HG03175 (cell line): Measurements from ENCODE around the gene TMEM41B.
A peak's percentile ranks its signal among the peaks of the same experiment; 100 is the strongest.
"Not testable (repeated sequence)": the region's sequence is repeated elsewhere in the genome, so short reads cannot be mapped to it uniquely, and the experiment has no call there.

Experiments used
- ATAC-seq: cut with Tn5 transposase; IDR thresholded peaks from one replicate; pipeline ENCODE4 v1.9.1; 2021; ENCODE audit warnings: mild to moderate bottlenecking, moderate library complexity; ENCODE audit not compliant: unreplicated experiment

The TMEM41B gene

GRCh38 chr11:9314291-9315077 lies at the start of gene TMEM41B:
Gene TMEM41B, minus strand, starts transcription at chr11:9314593. Its CDS starts 152 bp downstream, at chr11:9314441.
- ATAC-seq, result peak; percentile 95

- ATAC-seq, result no peak
Observed at GRCh38 chr11:9362393-9362863, 48.0 kb upstream of the TMEM41B start.

GRCh38 chr11:9360862-9361622 lies 46.6 kb upstream of the TMEM41B start:
- ATAC-seq, result not testable (repeated sequence)

- no peak for ATAC-seq
Observed at GRCh38 chr11:9357041-9357440, 42.6 kb upstream of the TMEM41B start.

- no peak for ATAC-seq
Observed at GRCh38 chr11:9351321-9351881, 37.0 kb upstream of the TMEM41B start.

GRCh38 chr11:9347779-9348178 lies 33.4 kb upstream of the TMEM41B start:
- not testable (repeated sequence) for ATAC-seq

- ATAC-seq, result no peak
Observed at GRCh38 chr11:9347100-9347499, 32.7 kb upstream of the TMEM41B start.

GRCh38 chr11:9344061-9344680 lies 29.8 kb upstream of the TMEM41B start:
- ATAC-seq, result no peak

- ATAC-seq, result no peak
Observed at GRCh38 chr11:9341638-9342178, 27.3 kb upstream of the TMEM41B start.

GRCh38 chr11:9332655-9333054 lies 18.3 kb upstream of the TMEM41B start:
- ATAC-seq, result no peak

- ATAC-seq, result no peak
Observed at GRCh38 chr11:9330387-9331384, 16.3 kb upstream of the TMEM41B start.

- no peak for ATAC-seq
Observed at GRCh38 chr11:9320047-9320446, 5.7 kb upstream of the TMEM41B start.

- ATAC-seq, result not testable (repeated sequence)
Observed at GRCh38 chr11:9319377-9320001, 5.1 kb upstream of the TMEM41B start.

- not testable (repeated sequence) for ATAC-seq
Observed at GRCh38 chr11:9318442-9319376, 4.3 kb upstream of the TMEM41B start.

- ATAC-seq, result no peak
Observed at GRCh38 chr11:9316334-9316733, 1.9 kb upstream of the TMEM41B start.

- ATAC-seq, result no peak
Observed at GRCh38 chr11:9315078-9315688, 790 bp upstream of the TMEM41B start.

- ATAC-seq, result peak; percentile 16
Observed at GRCh38 chr11:9313648-9314290, 624 bp downstream of the TMEM41B start.
